ENCODE results near the gene SLIT3.

SLIT3 gene

DNA sequence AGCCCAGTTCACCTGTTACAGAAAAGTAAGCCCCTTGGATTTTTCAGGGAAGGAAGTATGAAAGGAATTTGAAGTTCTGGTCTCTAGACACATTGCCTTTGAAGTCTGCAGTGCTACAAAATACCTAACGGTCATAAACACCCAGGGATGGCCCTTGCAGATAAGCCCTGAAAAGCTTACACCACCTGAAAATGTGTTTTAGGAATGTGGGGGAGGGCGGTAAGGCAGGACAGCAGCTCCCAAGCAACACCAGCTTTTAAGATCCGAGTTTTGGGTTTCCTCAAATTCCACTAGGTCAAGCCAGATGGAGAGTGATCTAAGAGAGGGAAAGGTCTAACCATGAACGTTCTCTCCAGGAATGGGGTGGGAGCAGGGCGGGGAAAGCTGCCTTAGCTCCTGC lies 607.6 kb downstream of the SLIT3 start:
- no peak for DNase-seq (ENCODE audit: low read depth in 1 of 2, low spot score in 1 of 2)

DNA sequence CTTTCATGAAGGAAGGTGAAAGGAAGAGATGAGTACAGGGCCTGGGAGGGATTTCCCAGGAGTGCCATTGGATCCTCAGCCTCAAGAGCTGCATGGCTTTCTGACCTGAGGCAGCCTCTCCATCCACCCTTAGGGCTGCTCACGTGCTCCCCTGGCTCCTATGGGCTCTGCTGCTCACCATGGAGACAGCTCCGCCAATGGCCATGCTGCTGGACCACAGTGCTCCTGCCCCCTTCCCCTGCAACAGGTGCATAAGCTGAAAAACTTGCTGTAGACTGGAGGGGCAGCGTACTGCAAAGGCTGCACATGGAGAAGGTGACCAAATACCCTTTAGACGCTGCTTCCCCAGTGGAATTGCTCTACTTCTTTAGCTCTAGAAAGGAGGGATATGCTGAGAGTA lies 609.0 kb downstream of the SLIT3 start:
- DNase-seq (ENCODE audit: low read depth in 1 of 2, low spot score in 1 of 2), result no peak

DNA sequence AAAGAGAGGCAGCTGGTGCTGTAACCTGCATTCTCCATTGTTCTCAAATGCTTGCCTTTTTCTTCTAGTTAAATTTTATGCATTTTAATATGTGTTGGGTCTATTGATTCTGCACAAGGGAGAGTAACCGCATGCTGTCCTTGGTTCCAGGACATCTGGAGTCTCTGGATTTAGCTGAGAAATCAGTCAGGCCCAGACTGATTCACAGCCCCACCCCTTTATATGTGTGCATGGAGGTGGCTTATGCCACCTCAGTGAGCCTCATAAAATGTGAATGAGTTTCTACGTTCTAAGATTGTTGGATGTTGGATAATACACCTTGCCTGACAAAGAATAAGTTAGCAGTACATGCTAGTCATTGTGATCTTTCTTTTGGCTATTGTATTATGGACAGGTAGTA lies 611.7 kb downstream of the SLIT3 start:
- DNase-seq (ENCODE audit: low read depth in 1 of 2, low spot score in 1 of 2), result no peak

DNA sequence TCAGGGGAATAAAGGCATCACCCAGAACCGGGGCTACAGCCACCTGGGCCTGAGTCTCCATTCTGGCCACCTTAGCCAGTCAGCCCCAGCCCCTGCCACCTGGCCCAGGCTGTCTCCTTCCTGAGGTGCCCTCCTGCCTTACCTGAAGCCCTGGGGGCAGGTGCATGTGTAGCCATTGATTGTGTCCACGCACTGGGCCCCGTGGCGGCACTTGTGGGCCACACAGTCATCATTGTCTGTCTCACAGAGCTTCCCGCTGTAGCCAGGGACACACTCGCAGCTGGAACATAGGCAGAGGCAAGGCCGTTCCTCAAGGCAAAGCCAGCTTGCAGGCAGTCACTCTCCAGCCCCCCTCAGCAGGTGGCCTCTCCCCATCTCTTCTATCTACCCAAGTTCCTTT lies 614.1 kb downstream of the SLIT3 start:
- no peak for DNase-seq (ENCODE audit: low read depth in 1 of 2, low spot score in 1 of 2)

DNA sequence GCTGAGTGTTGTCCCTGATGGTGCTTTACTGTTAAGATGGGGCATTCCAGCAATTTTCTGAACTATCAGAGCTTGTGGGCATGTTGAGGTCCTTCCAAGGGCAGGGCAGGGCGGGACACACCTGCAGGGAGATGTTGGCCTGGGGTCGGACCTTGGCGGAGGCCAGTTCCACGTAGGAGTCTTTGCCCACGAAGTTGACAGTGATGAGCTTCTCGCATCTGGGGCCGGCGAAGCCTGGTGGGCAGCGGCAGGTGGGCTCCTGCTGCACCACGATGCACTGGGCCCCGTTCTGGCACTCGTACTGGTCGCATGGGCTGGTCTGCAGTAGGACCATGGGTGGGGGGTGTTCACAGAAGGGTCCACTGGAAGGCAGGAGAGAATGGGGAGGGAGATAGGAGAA lies 615.4 kb downstream of the SLIT3 start:
- DNase-seq (ENCODE audit: low read depth in 1 of 2, low spot score in 1 of 2), result no peak

DNA sequence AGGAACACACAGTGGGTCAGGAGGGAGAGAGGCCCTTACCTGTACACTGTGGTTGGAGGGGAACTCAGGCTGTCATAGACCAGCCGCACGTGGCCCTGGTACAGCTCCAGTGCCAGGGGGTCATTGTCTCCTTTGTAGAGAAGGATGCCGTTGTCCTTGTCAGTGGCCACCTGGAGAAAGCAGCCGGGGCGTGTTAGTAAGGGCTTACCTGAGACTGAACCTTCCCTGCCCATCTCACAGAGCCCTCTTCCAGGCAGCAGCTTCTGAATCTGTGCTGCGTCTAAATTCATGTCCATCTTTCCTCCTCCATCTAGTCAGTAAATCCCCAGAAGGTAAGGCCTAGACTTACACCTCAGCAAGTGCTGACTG lies 617.0 kb downstream of the SLIT3 start:
- DNase-seq (ENCODE audit: low read depth in 1 of 2, low spot score in 1 of 2), result no peak

DNA sequence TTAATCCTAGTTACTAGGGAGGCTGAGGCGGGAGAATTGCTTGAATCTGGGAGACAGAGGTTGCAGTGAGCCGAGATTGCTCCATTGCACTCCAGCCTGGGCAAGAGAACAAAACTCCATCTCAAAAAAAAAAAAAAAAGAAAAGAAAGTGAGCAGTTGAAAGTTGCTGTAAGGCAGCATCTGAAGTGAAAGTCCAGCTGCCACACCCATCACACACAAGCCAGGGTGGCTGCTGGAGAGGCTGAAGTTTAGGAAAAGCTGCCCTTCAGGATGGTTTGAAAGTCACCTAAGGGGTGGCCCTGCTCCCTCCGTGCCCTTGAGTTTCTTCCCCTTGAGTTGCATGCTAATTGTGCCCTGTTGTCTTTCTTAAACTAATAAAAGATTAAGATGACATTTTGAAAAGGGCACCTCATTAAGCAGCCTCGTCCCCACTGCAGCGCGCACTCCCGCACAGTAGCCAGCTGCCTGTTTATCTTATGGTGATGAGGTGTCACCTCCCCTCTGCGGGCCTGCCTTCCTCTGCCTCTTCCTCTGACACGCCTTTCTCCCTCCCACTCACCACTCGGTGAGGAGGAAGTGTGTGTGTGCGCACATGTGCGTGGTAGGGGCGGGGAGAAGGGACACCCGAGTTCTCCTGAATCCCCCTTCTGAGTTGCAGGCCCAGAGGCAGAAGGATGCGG lies 617.6 kb downstream of the SLIT3 start:
- no peak for DNase-seq (ENCODE audit: low read depth in 1 of 2, low spot score in 1 of 2)

DNA sequence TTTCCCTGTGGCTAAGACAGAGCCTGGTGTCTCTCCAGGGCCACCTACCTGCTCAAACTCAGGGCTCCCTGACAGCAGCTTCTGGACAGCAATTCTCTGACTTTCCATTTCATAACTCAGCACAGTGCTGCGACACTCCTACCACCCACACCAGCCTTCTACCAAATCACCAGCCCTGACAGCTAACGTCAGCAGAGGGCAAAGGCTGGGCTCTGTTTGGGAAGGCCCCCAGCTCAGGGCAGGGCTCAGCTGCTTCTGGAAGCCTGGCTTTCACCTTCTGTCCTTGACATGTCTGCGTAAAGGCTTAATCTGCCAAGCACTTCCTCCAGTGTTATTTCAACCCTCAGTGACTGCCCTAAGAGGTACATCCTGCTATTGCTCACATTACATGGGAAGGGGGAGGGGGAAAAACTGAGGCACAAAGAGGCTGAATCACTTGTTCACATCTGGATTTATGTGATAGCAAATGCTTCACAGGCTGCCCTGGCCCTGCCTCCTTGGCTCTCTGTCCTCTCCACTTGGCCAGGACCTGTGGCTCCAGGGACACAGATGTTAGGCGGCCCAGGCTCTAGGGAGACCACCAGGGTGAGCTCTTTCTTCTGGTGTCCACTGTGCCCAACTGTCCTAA lies 619.3 kb downstream of the SLIT3 start:
- DNase-seq (ENCODE audit: low read depth in 1 of 2, low spot score in 1 of 2), result no peak

DNA sequence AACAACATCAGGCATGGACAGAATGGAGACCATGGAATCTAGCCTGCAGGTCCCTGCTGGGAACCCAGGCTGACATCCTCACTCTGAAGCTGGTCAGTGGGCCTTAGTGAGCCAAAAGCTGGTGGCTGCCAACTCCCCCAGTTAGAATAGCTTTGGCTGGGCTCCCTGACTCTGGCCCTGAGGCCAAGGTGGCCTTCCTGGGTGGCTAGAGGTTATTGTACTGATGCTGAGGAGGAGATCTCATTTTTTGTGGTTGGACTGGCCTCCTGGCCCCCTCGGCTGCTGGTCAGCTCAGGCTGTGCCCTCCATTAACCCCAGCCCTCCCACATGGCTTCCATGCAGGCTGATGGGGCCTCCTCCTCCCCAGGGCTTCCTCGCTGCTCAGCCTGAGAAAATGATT lies 620.5 kb downstream of the SLIT3 start:
- no peak for DNase-seq (ENCODE audit: low read depth in 1 of 2, low spot score in 1 of 2)

DNA sequence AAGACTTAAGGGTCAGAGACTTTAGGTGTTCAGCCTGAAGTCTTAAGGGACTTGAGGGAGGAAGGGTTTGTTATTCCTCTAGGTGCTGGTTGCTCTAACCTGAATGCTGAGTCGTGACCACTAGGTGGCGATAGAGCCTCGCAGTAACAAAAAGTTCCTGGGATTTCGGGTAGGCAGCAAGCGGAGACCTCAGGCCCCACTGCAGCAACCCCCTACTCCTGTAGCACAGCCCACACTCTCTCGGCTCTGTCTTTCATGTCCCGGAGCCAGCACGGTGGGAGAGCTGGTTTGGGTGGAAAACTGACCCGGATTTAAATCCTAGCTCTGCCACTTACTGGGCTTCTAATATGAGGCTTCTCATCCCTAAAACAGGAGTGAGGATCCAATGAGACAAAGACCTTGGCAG lies 621.4 kb downstream of the SLIT3 start:
- DNase-seq (ENCODE audit: low read depth in 1 of 2, low spot score in 1 of 2), result peak; percentile 22 to 26

DNA sequence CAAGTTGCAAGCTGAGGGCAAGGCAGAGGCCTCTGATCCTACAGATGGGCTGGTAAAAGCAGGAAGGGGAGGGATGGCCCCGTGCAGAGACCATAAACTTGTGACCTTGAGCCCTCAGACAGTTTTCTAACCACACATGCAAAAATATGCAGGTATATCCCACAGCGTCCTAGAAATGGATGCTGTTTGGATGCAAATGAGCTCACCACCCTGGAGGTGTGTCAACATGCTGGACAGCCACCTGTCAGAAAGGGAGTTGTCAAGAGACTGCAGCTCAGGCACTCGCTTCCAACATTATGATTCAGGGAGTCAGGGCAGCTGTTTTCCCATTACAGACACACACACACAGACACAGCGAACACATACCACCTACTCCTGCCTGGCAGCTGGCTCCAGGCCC lies 624.4 kb downstream of the SLIT3 start:
- no peak for DNase-seq (ENCODE audit: low read depth in 1 of 2, low spot score in 1 of 2)

DNA sequence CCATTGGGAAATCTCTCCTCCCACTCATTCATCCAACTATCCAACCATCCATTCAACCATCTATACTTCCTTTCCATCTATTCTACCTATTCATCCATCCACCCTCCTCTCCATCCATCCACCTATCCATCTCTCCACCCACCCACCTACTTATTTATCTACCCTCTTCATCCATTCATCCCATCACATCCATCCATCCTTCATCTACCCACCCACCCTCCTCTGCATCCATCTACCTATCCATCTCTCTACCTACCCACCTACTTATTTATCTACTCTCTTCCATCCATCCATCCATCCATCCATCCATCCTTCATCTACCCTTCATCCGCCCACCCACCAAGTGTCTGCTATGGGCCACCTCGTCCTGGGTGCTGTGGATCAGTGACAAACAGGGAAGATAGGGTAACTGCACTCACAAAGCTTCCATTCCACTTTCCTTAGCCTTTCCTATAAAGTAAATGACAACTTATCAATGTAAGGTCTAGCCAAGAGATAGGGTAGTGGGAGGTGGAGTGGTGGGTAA lies 625.0 kb downstream of the SLIT3 start:
- DNase-seq (ENCODE audit: low read depth in 1 of 2, low spot score in 1 of 2), result no peak

DNA sequence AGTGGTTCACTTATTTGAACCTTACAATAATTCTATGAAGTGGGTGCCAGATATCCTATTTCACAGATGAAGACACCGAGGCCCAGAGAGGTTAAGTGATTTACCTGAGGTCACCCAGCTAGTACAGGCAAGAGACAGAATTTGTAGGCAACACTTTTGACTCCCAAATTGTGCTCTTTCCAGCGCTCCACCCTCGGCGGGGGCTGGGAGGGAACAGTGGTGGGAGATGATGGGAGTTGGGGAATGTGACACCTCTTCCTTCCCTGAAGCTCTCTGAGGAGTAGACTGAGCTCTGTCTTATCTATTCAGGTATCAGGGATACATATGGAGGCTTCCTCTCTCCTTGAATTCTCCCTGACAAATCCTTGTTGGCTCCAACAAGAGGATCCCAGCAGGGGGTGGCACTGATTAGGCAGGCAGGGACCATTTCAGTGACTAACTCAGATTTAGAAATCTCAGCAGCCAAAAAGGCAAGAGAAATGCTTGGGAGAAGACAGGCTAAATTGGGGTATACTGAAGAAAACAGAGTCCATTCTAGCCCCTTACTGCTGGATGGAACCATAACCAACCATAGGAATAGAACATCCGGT lies 626.0 kb downstream of the SLIT3 start:
- no peak for DNase-seq (ENCODE audit: low read depth in 1 of 2, low spot score in 1 of 2)

DNA sequence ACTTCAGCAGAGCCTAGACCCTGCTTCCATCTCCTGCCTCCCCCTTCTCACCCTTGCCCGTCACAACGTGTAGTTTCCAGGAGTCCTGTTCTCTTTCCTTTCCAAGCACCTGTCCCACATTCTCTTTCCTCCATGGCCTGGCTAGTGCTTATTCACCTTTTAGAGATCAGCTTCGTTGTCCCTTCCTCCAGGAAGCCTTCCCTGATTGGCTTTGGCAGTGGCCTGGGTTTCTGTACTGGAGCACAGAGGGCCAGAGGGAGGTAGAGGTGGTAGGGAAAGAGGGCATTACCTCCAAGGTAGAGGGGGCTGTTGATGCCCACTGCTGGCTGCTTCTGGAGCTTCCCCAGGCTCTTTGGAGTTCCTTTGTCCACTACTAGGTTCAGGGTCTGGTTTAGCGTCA lies 628.1 kb downstream of the SLIT3 start:
- DNase-seq (ENCODE audit: low read depth in 1 of 2, low spot score in 1 of 2), result no peak

DNA sequence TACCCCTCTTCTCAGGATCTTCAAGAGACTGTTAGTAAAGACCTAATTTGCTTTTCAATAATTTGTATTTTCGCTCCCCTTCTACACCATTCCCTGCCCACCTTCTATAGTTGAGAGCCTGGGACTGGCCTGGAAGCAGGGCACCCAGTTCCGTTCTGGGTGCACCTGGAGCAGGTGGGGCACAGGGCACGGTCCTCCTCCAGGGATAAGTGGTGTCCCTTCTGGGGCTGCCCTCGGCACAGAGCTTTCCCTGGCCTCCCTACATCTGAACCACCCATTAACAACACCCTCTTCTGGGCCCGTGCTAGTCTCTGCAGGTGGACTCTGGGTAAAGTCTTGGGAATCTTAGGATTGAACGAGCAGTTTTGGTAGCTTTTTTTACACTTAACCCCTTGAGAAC lies 628.9 kb downstream of the SLIT3 start:
- no peak for DNase-seq (ENCODE audit: low read depth in 1 of 2, low spot score in 1 of 2)

DNA sequence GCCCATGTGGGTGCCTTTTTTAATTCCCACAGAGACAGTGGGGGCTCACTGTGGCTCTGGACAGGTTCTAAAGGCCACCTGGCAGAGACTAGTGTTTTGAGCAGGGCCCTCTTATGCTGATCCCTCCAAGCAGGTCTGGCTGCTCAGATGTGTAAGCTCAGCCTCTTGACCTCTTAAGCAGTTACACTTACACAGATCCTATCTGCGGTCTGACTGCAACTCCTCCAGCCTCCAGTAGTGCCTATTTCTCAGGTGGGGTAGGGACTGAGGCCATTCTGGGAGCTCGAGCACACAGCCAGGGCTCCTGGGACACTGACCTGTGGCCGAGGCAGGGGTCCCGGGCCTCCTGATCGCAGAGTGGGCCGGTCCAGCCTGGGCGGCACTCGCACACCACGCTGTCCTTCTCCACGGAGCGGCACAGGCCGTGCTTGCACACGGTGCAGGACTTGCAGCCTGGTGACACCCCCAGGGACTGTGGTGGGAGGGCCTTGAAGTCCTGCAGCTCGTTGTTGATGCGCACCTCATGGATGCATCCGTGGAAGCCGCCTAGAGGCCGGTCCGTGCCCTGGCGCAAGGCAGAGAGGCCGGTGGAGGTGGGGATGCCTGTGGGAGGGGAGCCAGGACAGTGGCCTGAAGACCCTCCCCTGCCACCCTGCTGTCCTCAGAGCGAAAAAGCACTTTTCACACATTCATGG lies 629.9 kb downstream of the SLIT3 start:
- DNase-seq (ENCODE audit: low read depth in 1 of 2, low spot score in 1 of 2), result no peak

DNA sequence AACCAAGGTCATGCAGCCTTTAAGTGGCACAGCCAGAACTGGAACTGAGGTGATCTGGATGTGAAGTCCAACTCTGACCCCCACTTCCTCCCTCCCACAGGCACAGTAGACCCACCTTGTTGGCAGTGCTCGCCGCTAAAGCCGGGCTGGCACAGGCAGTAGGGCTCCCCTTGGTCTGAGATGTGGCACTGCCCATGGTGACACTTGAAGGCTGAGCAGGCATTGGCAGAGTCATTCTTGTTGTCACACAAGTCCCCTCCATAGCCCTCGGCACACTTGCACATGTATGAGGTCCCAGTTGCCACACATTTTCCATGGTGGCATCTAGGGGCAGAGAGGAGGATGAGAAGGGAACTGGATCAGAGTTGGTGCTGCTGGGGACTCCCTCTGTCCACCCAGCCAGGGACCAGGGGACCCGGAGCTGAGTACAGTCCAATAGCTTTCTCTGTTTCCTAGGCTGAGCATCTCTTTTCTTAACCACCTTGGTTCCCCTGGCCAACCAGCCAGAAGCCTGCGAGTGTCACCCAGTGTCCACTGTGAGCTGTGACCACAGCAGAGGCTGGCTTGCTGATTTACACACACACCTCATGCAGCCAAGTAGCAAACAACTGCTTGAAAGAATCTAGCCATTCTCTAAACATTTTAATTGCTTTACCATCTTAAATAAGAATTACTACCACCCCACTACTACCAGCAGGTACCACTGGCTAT lies 631.1 kb downstream of the SLIT3 start:
- DNase-seq (ENCODE audit: low read depth in 1 of 2, low spot score in 1 of 2), result no peak

DNA sequence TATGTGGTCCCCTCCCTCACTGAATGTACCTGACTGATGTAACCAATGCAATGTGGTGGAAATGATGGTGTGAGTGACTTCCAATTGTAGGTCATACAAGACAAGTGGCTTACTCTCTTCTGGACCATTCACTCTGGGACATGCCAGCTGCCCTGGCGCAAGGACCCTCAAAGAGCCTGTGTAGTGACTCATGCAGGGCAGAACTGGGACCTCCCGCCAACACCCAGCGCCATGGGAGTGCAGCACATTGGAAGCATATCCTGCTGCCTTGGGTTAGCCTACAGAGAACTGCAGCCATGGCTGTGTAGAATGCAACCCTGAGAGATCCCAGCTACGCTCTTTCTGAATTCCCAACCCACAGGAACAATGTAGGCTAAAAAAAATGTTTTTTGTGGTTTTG lies 631.8 kb downstream of the SLIT3 start:
- no peak for DNase-seq (ENCODE audit: low read depth in 1 of 2, low spot score in 1 of 2)

DNA sequence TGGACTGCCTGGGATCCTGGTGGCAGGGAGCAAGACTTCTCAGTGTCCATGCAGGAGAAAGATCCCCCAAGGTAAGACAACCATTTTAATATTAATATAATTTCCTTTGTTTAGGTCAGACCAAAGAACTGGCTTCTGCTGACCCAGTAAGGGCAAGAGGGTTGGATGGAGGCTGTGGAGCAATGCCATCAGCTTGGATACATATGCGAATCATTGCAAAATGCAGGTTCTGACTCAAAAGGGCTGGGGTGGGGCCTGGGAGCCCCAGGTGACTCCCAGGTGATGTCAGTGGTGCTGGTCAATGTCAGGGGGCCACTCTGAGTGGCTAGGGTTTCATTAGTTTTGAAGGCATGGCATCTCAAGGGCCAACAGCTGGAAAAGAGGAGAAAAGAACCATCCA lies 632.9 kb downstream of the SLIT3 start:
- no peak for DNase-seq (ENCODE audit: low read depth in 1 of 2, low spot score in 1 of 2)

DNA sequence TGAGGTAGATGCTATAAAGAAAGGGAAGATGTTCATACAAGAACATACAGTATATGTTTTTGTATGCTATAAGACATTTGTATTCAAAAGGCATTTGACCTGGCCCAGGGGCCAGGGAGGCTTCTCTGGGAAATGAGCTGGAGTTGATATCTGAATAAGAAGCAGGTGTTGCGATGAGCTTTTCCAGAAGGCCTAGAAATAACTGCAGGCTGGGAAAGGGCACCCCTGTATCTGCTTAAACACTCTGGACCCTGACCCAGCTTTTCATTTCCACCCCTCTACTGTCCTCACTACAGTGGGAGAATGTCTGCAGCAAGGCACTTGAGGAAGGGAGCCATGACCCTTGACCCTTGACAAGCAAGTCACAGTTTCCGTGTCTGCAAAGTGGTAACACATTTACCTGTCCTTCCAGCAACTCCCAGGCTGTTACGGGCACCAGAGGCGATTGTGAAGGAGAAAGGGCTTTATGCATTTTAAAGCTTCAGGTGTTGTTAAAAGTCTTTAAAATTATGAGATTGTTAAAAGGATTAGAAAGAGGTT lies 633.6 kb downstream of the SLIT3 start:
- DNase-seq (ENCODE audit: low read depth in 1 of 2, low spot score in 1 of 2), result no peak

DNA sequence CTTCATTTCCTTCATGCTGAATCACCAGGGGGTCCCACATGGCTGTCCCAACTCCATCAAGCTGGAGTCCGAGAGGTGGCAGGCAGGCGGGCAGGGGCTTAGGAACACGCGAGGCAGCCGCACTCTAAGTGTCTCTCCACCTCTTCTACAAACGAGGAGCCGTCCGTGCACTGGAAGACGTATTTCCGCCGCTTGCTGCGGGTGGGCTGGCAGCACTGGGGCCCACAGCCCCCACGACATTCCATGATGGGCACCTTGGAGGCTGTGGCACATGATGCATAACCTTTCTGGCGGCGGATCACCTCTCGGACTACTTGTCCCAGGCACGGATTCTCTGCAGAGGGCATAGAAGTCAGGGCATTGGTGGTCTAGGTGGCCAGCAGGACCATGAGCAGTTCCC lies 634.6 kb downstream of the SLIT3 start:
- DNase-seq (ENCODE audit: low read depth in 1 of 2, low spot score in 1 of 2), result no peak

All from activated T-helper 1 cell treated with anti-CD3 and anti-CD28 coated beads, Interleukin-2, amount 50 U/mL, for 16 hours (primary cell).